AG09309 (cell line): ENCODE results near the gene ZSWIM6.

Experiments
- DNase-seq: peaks from one replicate; pipeline ENCODE4 v3.0.0-alpha.2; 2010; ENCODE audit warnings: low read depth
- H3K4me3 ChIP-seq: 2 replicates; pipeline ENCODE4 v1.5.1; 2011; ENCODE audit warnings: mild to moderate bottlenecking, low read depth, low read length, moderate library complexity; ENCODE audit not compliant: control insufficient read depth
- TF ChIP-seq, protein P1 (sequence below): IDR thresholded peaks from 2 replicates; pipeline ENCODE4 v1.5.1; 2011; ENCODE audit warnings: mild to moderate bottlenecking, low read depth, low read length, inconsistent platforms; ENCODE audit not compliant: insufficient read depth, control insufficient read depth; ENCODE audit errors: missing control alignments

The ZSWIM6 gene

DNA sequence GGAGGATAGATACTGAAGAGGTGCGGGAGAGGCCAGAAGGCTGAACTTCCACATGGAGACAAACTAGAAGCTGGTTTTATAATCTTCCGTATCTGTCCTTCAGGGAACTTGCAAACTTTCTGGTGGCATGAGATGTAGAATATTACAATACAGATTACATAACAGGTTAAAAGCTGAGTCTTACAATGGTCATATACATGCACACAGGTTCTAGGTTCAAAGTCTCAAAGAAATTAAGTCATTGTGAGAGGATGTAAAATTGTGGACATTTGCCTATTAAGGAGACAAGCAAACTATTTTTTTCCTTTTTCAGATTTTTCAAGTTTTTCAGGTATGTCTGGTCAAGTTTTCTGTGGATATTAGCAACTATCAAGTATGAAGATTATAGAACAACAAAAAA is 10.4 kb upstream of the ZSWIM6 start:
- no peak for DNase-seq
- H3K4me3 ChIP-seq, result no peak overlapping the region

DNA sequence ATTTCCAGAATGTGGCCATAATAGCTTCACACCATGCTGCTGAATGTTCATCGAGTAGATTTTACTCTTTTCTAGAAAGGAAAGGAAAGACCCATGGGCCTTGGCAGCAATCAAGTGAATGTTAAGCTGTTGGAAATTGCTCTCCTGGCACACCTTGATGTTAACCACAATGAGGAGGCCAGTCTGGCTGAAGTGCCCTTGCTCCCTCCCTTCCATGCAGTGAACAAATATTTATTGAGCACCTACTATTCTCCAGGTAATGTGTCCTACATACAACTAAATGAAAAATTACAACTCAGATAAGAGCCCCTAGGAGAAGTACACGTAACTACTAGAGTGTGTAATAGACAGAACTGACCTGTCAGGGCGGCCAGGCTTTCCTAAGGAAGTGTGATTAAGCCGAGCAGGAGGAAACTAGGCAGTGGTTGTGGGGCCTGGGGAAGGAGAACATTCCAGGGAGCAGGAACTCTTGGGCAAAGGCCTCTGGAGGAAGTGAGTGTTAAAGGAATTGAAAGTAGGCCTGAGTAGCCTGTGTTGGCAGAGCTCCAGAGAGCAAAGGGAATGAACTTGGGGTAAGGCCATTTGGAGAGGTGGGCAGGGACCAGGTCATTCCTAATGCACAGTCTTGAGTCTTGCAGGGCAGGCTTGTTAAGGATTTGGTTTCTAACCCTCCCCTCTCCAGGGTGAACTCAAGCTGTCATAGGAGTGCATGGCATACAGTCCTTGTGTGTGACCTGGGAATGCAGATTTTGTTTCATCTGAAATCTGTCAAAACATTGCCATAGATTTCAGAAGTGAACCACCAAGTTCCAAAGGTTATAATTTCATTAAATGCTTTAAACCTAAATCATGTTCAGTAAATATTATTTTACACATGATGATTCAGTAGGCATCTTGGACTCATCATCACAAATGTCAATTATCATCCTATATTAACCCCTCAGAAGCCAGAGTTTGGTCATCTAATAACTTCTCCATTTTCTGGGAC is 9.0 kb upstream of the ZSWIM6 start:
- TF ChIP-seq, protein P1, sequence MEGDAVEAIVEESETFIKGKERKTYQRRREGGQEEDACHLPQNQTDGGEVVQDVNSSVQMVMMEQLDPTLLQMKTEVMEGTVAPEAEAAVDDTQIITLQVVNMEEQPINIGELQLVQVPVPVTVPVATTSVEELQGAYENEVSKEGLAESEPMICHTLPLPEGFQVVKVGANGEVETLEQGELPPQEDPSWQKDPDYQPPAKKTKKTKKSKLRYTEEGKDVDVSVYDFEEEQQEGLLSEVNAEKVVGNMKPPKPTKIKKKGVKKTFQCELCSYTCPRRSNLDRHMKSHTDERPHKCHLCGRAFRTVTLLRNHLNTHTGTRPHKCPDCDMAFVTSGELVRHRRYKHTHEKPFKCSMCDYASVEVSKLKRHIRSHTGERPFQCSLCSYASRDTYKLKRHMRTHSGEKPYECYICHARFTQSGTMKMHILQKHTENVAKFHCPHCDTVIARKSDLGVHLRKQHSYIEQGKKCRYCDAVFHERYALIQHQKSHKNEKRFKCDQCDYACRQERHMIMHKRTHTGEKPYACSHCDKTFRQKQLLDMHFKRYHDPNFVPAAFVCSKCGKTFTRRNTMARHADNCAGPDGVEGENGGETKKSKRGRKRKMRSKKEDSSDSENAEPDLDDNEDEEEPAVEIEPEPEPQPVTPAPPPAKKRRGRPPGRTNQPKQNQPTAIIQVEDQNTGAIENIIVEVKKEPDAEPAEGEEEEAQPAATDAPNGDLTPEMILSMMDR, result no peak
- DNase-seq, result no peak
- no peak overlapping the region for H3K4me3 ChIP-seq

More for the DNA sequence above, 10.4 kb upstream of the ZSWIM6 start:
- TF ChIP-seq, protein P1, result no peak

DNA sequence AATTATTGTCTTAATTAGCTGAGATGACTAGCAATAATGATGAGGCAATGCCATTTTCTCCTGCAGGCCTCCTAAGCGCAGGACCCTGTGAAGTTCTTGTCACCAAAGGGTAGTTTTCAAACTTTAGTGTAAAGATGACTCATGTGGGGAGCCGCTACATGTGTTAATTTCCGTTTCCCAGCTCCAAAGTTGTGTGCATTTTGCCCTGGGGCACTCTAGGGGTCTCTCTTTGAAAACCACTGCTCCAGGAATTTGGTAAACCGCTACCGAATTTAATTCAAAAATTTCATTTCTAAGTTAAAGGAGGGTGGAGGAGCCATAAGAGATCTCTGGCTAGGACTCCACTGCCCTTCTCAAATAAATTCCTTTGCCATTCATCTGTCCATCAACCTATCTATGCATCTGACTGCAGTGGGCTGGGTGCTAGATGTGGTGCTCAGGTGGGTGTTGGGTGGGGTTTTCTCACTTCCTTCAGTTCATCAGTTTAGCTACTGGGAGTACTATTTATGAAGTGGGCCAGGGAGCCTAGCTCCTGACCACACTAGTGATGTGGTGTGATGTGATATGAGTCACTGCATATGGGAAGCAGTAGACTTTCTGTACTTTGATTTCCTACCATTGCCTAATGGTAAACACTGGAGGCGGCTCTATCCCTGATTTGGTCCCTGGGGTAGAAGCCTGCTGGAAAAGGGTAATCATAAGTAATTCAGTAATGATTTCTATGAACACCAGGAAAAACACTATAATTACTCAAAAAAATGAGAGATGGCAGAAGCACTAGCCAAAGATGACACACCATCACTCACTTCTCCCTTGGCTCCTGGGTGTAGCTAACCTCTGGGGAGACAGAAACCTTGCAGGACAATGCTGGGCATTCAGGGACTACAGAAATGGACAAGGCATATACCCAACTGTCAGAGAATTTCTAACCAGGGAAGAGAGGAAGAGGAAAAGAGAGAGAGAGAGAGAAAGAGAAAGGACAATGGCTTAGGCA is 4.0 kb upstream of the ZSWIM6 start:
- DNase-seq, result no peak

DNA sequence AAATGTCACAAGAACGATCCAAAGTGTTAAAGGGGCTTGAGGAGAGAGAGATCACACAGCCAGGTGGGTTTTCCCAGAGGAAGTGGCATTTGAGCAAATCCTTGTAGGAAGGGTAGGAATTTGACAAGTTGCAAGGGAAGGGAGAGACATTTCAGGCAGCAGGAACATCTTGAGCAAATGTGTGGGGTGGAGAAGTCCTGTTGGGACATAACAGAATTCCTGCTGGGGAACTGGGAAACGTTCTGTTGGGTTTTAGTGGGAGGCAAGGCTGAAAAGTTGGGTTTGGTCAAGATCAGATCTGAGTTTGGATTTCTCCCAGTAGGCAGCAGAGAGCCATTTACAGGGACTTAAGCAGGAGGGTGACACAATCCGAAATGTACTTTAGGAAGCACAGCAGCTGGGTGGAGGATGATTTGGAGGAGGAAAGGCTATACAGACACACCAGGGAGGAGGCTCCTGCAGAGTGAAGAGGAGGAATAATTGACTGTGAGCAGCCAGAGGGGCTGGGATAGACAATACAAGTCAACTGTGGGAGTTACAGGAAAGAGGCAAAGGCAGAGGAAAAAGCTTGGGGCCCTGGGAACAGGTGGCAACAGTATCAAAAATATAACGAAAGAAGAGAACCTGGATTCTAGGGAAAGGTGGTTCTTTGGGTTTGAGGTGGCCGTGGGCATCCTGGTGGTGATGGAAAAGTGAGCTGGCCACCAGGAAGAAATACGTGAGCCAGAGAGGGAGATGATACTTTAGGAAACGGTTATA is 3.1 kb upstream of the ZSWIM6 start:
- TF ChIP-seq, protein P1, result no peak
- H3K4me3 ChIP-seq, result no peak overlapping the region
- no peak for DNase-seq

More for the DNA sequence above, 4.0 kb upstream of the ZSWIM6 start:
- TF ChIP-seq, protein P1, result no peak
- no peak overlapping the region for H3K4me3 ChIP-seq

DNA sequence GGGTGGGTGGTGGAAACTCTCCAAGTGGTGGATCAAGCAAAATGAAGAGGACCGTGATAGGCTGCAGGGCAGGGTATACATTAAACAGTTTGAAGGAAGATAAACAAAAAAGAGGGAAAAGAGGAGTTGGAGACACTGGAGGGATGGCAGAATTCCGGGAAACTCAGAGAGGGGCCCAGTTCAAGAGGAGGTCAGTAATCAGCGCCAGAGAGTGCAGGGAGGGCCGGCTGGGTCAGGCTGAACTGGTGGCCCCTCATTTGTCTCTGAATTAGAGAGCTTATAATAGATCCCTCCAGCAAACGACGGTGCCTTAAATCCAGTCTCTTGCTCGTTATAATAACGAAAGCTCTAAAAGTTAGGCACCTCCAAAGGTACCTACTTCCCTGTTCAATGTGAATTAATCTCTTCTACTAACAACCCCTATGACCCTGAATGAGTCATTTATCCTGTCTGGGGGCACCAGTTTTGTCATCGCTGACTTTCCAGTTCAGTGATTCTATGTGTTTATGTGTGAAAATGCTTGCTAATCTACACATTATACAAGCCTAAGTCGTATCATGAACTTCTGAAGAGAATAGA is 2.4 kb upstream of the ZSWIM6 start:
- no peak overlapping the region for H3K4me3 ChIP-seq
- no peak for DNase-seq
- TF ChIP-seq, protein P1, result no peak
